Liver (tissue), 3 donors: Measurements from ENCODE around the gene SLIT3.

ENCODE experiments used
- CTCF ChIP-seq: fragments of 150-350 bp; IDR thresholded peaks from 2 replicates; pipeline ENCODE4 v1.5.1; 2017; ENCODE audit warnings: improper control_type of control experiment, low read depth, low read length; ENCODE audit not compliant: missing input control
- FOXA1 ChIP-seq: IDR thresholded peaks from 2 replicates; pipeline ENCODE4 v1.6.1; 2016; ENCODE audit warnings: antibody characterized with exemption
- GABPA ChIP-seq, 2 donors: IDR thresholded peaks in 1 of 2; conservative IDR thresholded peaks in 1 of 2; 2 replicates each; pipeline ENCODE4 v1.6.1; 2016; ENCODE audit warnings: antibody characterized with exemption in 2 of 2, mild to moderate bottlenecking in 1 of 2, moderate library complexity in 1 of 2
- REST ChIP-seq: IDR thresholded peaks from 2 replicates; pipeline ENCODE4 v1.6.1; 2016; ENCODE audit warnings: antibody characterized with exemption, mild to moderate bottlenecking
- SP1 ChIP-seq: IDR thresholded peaks from 2 replicates; pipeline ENCODE4 v1.6.1; 2018; ENCODE audit warnings: antibody characterized with exemption, mild to moderate bottlenecking
- TAF1 ChIP-seq: conservative IDR thresholded peaks from 2 replicates; pipeline ENCODE4 v1.6.1; 2016; ENCODE audit warnings: antibody characterized with exemption, mild to moderate bottlenecking
- YY1 ChIP-seq: IDR thresholded peaks from 2 replicates; pipeline ENCODE4 v1.6.1; 2016; ENCODE audit warnings: antibody characterized with exemption, mild to moderate bottlenecking
- donor health status: healthy.
- donor health status: healthy.

GRCh38 chr5:168747987-168748777, 552.8 kb downstream of the SLIT3 start:
- peak; percentile 47 for TF ChIP-seq CTCF
- TF ChIP-seq REST: no peak
- TF ChIP-seq SP1: no peak
- TF ChIP-seq TAF1: no peak
- no peak for TF ChIP-seq FOXA1
- TF ChIP-seq YY1: no peak
- no peak for TF ChIP-seq GABPA (IDR thresholded peaks at IDR 0.05 in 1 of 2, conservative IDR thresholded peaks at IDR 0.05 in 1 of 2)
